HG02759 (cell line): ENCODE measurements around the gene ZNF749.
"Not testable (repeated sequence)": the region's sequence is repeated elsewhere in the genome, so short reads cannot be mapped to it uniquely, and the experiment has no call there.

Source experiments
- ATAC-seq: cut with Tn5 transposase; IDR thresholded peaks from one replicate; pipeline ENCODE4 v1.9.1; 2021; ENCODE audit warnings: mild to moderate bottlenecking, moderate library complexity; ENCODE audit not compliant: unreplicated experiment

The ZNF749 gene

GRCh38 chr19:57465680-57466381, 30.7 kb downstream of the ZNF749 start:
- ATAC-seq = no peak

GRCh38 chr19:57466489-57466888, 31.4 kb downstream of the ZNF749 start:
- no peak for ATAC-seq

- no peak for ATAC-seq
These were observed 38.5 kb downstream of the ZNF749 start for GRCh38 chr19:57473646-57474045.

GRCh38 chr19:57477191-57478008, 42.3 kb downstream of the ZNF749 start, which contains the start of gene ZNF772:
TSS of gene ZNF772 (minus strand) at chr19:57477566. CDS start at chr19:57477309, 257 bp downstream.
- ATAC-seq = peak; percentile 98

- peak; percentile 97 for ATAC-seq
These were observed 52.6 kb downstream of the ZNF749 start, which contains the start of gene ZNF419 for GRCh38 chr19:57487477-57488298. TSS of gene ZNF419 (plus strand) at chr19:57487750. CDS start at chr19:57487951, 201 bp downstream.

GRCh38 chr19:57488299-57488644, 53.1 kb downstream of the ZNF749 start:
- not testable (repeated sequence) for ATAC-seq
